ENCODE measurements around the gene GBX2. TPM values are rescaled to one million over a fixed set of nuclear protein-coding genes. Genes with fewer than 3 reads are reported as not detected.

GBX2 gene
- total and polyA plus RNA-seq, 2 experiments from 2014 or later: 0.99 to 1.3 TPM

GRCh38 chr2:236146436-236146835 lies 21.8 kb downstream of the GBX2 start (continued):
- no peak for TF ChIP-seq CTCF (conservative IDR thresholded peaks at IDR 0.05; ENCODE audit: low read depth in 2 of 2)
- no peak for TF ChIP-seq POLR2AphosphoS5 (IDR thresholded peaks at IDR 0.05; ENCODE audit: low read depth)
- TF ChIP-seq ZNF331 (CRISPR knock-in tag; IDR thresholded peaks at IDR 0.05; ENCODE audit: low read depth): no peak
- no peak for TF ChIP-seq JUNB (IDR thresholded peaks at IDR 0.05; ENCODE audit: unreplicated experiment)
- no peak for TF ChIP-seq EZH2phosphoT487 (IDR thresholded peaks at IDR 0.05; ENCODE audit: unreplicated experiment)
- TF ChIP-seq, protein P1, sequence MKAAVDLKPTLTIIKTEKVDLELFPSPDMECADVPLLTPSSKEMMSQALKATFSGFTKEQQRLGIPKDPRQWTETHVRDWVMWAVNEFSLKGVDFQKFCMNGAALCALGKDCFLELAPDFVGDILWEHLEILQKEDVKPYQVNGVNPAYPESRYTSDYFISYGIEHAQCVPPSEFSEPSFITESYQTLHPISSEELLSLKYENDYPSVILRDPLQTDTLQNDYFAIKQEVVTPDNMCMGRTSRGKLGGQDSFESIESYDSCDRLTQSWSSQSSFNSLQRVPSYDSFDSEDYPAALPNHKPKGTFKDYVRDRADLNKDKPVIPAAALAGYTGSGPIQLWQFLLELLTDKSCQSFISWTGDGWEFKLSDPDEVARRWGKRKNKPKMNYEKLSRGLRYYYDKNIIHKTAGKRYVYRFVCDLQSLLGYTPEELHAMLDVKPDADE (IDR thresholded peaks at IDR 0.05): no peak

GRCh38 chr2:236143811-236144210 lies 24.4 kb downstream of the GBX2 start:
- H3K27me3 Mint-ChIP-seq (ENCODE audit: insufficient read depth, low read depth, poor library complexity): peaks cover 16% of the 10 kb centered on the region
- Histone ChIP-seq H3K36me3 (ENCODE audit: insufficient read depth) (no peaks in the 10 kb centered on the region), H3F3A (replicated peaks; ENCODE audit: low read depth) (no peaks in the 10 kb centered on the region), H3K27me3 (ENCODE audit: insufficient read depth) (peaks cover 8% of the 10 kb centered on the region; the same call in 1 of the 2 replicates), H3K4me2 (no peak overlapping the region), H3K27ac (ENCODE audit: low read depth) (no peak overlapping the region), H3K4me1 (ENCODE audit: insufficient read depth) (peaks cover 7% of the 10 kb centered on the region), H4K20me1 (replicated peaks; ENCODE audit: insufficient read depth) (no peaks in the 10 kb centered on the region), H2AFZ (no peak overlapping the region), H3K79me2 (replicated peaks; ENCODE audit: insufficient read depth) (no peaks in the 10 kb centered on the region), H3K9me2 (ENCODE audit: insufficient read depth) (no peaks in the 10 kb centered on the region), H3K4me3 (no peak overlapping the region)
- H3K4me1 Mint-ChIP-seq: peaks cover 15% of the 10 kb centered on the region
- DNase-seq (ENCODE audit: low spot score): no peak
- no peak overlapping the region for H3K4me3 Mint-ChIP-seq
- no peak overlapping the region for H3K27ac Mint-ChIP-seq
- no peaks in the 10 kb centered on the region for H3K36me3 Mint-ChIP-seq (ENCODE audit: low read depth)
- peaks cover 2% of the 10 kb centered on the region; the same call in 2 of the 3 replicates for H3K9me3 Mint-ChIP-seq
- no peak for ATAC-seq
- TF ChIP-seq REST (IDR thresholded peaks at IDR 0.05; ENCODE audit: unreplicated experiment) (no peak), JUNB (IDR thresholded peaks at IDR 0.05; ENCODE audit: unreplicated experiment) (no peak), CTCF (conservative IDR thresholded peaks at IDR 0.05; ENCODE audit: low read depth in 2 of 2) (no peak), NANOG (IDR thresholded peaks at IDR 0.05; ENCODE audit: borderline replicate concordance) (no peak), ZNF114 (CRISPR knock-in tag; IDR thresholded peaks at IDR 0.05) (no peak), EZH2 (IDR thresholded peaks at IDR 0.05; ENCODE audit: low read depth, unreplicated experiment) (no peak), ZNF331 (CRISPR knock-in tag; IDR thresholded peaks at IDR 0.05; ENCODE audit: low read depth) (no peak), EZH2phosphoT487 (IDR thresholded peaks at IDR 0.05; ENCODE audit: unreplicated experiment) (no peak), STAT1 (IDR thresholded peaks at IDR 0.05; ENCODE audit: unreplicated experiment) (no peak), POLR2AphosphoS5 (IDR thresholded peaks at IDR 0.05; ENCODE audit: low read depth) (no peak)
- TF ChIP-seq, protein P1 (IDR thresholded peaks at IDR 0.05): no peak
